AG04449 (cell line): ENCODE data around the gene FSD1.
"Not testable (repeated sequence)": the region's sequence is repeated elsewhere in the genome, so short reads cannot be mapped to it uniquely, and the experiment has no call there.

ENCODE experiments used
- CTCF ChIA-PET: fragments of 350-600 bp; formaldehyde crosslinking; extraction: SDS; loops from one replicate; lab custom pipeline; 2021; ENCODE audit warnings: antibody characterized with exemption; lab: Yijun Ruan, JAX
- POLR2A ChIA-PET: fragments of 400-600, 350-600 bp; formaldehyde crosslinking; extraction: SDS; loops from one replicate; lab custom pipeline; 2020; ENCODE audit warnings: antibody characterized with exemption, inconsistent platforms; lab: Yijun Ruan, JAX
- DNase-seq: peaks from one replicate; pipeline ENCODE4 v3.0.0-alpha.2; 2010; ENCODE audit warnings: low read depth, low spot score
- H3K4me3 ChIP-seq: 2 replicates; pipeline ENCODE4 v1.5.1; 2011; ENCODE audit warnings: low read depth, mild to moderate bottlenecking, control low read depth, low read length
- CTCF ChIP-seq: IDR thresholded peaks from one replicate; pipeline ENCODE4 v1.5.1; 2011; ENCODE audit warnings: mild to moderate bottlenecking, moderate library complexity, low read length, control low read depth, inconsistent platforms; ENCODE audit not compliant: insufficient read depth; ENCODE audit errors: missing control alignments

FSD1 gene

GRCh38 chr19:4279530-4280422 lies 24.6 kb upstream of the FSD1 start:
- no peak overlapping the region for H3K4me3 ChIP-seq
- ChIA-PET POLR2A (no interaction called here), CTCF (interaction anchor here (1.2 to 8.0 kb wide), 2 partner anchors 12 to 25 kb away, joined by 3 to 77 read pairs; no protein-coding TSS in a partner anchor)
- DNase-seq = no peak
- no peak for TF ChIP-seq CTCF

- no peak overlapping the region for H3K4me3 ChIP-seq
- CTCF ChIA-PET = interaction anchor here (1.0 to 1.3 kb wide), 2 partner anchors 14 to 16 kb away, joined by 3 read pairs; no protein-coding TSS in a partner anchor
- no peak for DNase-seq
- no peak for TF ChIP-seq CTCF
- POLR2A ChIA-PET = no interaction called here
Observed at GRCh38 chr19:4284176-4284958, 20.0 kb upstream of the FSD1 start.

- no peak for DNase-seq
- POLR2A ChIA-PET = no interaction called here
- TF ChIP-seq CTCF = no peak
- H3K4me3 ChIP-seq = no peak overlapping the region
- CTCF ChIA-PET = interaction anchor here (1.0 to 1.3 kb wide), 2 partner anchors 13 to 17 kb away, joined by 3 read pairs; no protein-coding TSS in a partner anchor
Observed at GRCh38 chr19:4284974-4285373, 19.4 kb upstream of the FSD1 start.

- H3K4me3 ChIP-seq, DNase-seq, POLR2A ChIA-PET, CTCF ChIA-PET: not testable (repeated sequence)
Observed at GRCh38 chr19:4286141-4286540, 18.3 kb upstream of the FSD1 start.

GRCh38 chr19:4288091-4288777 lies 16.2 kb upstream of the FSD1 start:
- ChIA-PET POLR2A (no interaction called here), CTCF (interaction anchor here (1.0 to 1.6 kb wide), 2 partner anchors 11 to 20 kb away, joined by 3 to 4 read pairs; no protein-coding TSS in a partner anchor)
- no peak overlapping the region for H3K4me3 ChIP-seq
- no peak for TF ChIP-seq CTCF
- no peak for DNase-seq

- POLR2A ChIA-PET = interaction anchor here (0.6 kb wide), 1 partner anchor 26 kb away, joined by 3 read pairs; no protein-coding TSS in a partner anchor
- no peak for DNase-seq
- TF ChIP-seq CTCF = no peak
- CTCF ChIA-PET = no interaction called here
- no peak overlapping the region for H3K4me3 ChIP-seq
Observed at GRCh38 chr19:4291184-4291732, 13.1 kb upstream of the FSD1 start.
